Activated T-cell treated with anti-CD3 and anti-CD28 coated beads, Interleukin-2, amount 50 U/mL, for 4 hours (primary cell): Measurements from ENCODE around the gene LIPE. TPM values are rescaled to one million over a fixed set of nuclear protein-coding genes. Genes with fewer than 3 reads are reported as not detected.

Experiments
- ATAC-seq, 2 donors: fragments of 200-7000 bp; cut with Tn5 transposase; one replicate each; pipeline ENCODE4 v1.10.0; 2021
- DNase-seq: peaks from one replicate; pipeline ENCODE4 v3.0.0-alpha.2; 2020
- H3K27me3 Mint-ChIP-seq: one replicate; pipeline ENCODE4 v1.8.0; 2021; ENCODE audit warnings: low read depth, mixed read lengths
- H3K36me3 Mint-ChIP-seq: one replicate; pipeline ENCODE4 v1.8.0; 2022; ENCODE audit warnings: mixed read lengths; ENCODE audit not compliant: insufficient read depth
- H3K4me1 Mint-ChIP-seq: one replicate; pipeline ENCODE4 v1.8.0; 2021; ENCODE audit warnings: low read depth, mixed read lengths
- H3K4me3 Mint-ChIP-seq: one replicate; pipeline ENCODE4 v1.8.0; 2021; ENCODE audit warnings: mild to moderate bottlenecking, moderate library complexity, mixed read lengths
- H3K9me3 Mint-ChIP-seq: one replicate; pipeline ENCODE4 v1.8.0; 2021; ENCODE audit warnings: mixed read lengths
- total RNA-seq, 3 donors: library from RNA; stranded (reverse); gene quantifications; one replicate each; pipeline ENCODE4 v1.2.1, GENCODE V29; 2021

The LIPE gene
- total RNA-seq, 3 donors from 2014 or later = 23.0 to 29.1 (median 28.0) TPM

- DNase-seq (no peak), ATAC-seq (no peak)
- Mint-ChIP-seq H3K4me1 (no peaks in the 10 kb centered on the region), H3K36me3 (peaks cover 10% of the 10 kb centered on the region), H3K4me3 (no peak overlapping the region), H3K9me3 (no peaks in the 10 kb centered on the region), H3K27me3 (no peaks in the 10 kb centered on the region)
Measured at GRCh38 chr19:42411581-42412178, 15.5 kb downstream of the LIPE start.

- Mint-ChIP-seq H3K9me3 (no peaks in the 10 kb centered on the region), H3K27me3 (no peaks in the 10 kb centered on the region)
Measured at GRCh38 chr19:42410371-42410770, 16.8 kb downstream of the LIPE start.

GRCh38 chr19:42409477-42409876 lies 17.7 kb downstream of the LIPE start:
- Mint-ChIP-seq H3K9me3 (no peaks in the 10 kb centered on the region), H3K36me3 (peaks cover 8% of the 10 kb centered on the region), H3K4me1 (no peaks in the 10 kb centered on the region), H3K4me3 (no peak overlapping the region), H3K27me3 (no peaks in the 10 kb centered on the region)
- ATAC-seq (no peak), DNase-seq (no peak)

More at GRCh38 chr19:42410371-42410770, 16.8 kb downstream of the LIPE start:
- Mint-ChIP-seq H3K36me3 (peaks cover 10% of the 10 kb centered on the region), H3K4me3 (no peak overlapping the region), H3K4me1 (no peaks in the 10 kb centered on the region)
- ATAC-seq (no peak), DNase-seq (no peak)

GRCh38 chr19:42407816-42408175 lies 19.4 kb downstream of the LIPE start:
- H3K9me3 Mint-ChIP-seq = no peaks in the 10 kb centered on the region
- H3K4me3 Mint-ChIP-seq = no peak overlapping the region
- H3K27me3 Mint-ChIP-seq = no peaks in the 10 kb centered on the region
- no peak for ATAC-seq
- DNase-seq = no peak
- H3K36me3 Mint-ChIP-seq = peaks cover 10% of the 10 kb centered on the region
- H3K4me1 Mint-ChIP-seq = no peaks in the 10 kb centered on the region

- peaks cover 10% of the 10 kb centered on the region for H3K36me3 Mint-ChIP-seq
- peaks cover 2% of the 10 kb centered on the region for H3K4me1 Mint-ChIP-seq
- ATAC-seq = no peak
- DNase-seq = no peak
- no peaks in the 10 kb centered on the region for H3K27me3 Mint-ChIP-seq
- no peaks in the 10 kb centered on the region for H3K9me3 Mint-ChIP-seq
- H3K4me3 Mint-ChIP-seq = no peak overlapping the region
Measured at GRCh38 chr19:42407085-42407815, 19.9 kb downstream of the LIPE start.

GRCh38 chr19:42406111-42406510 lies 21.1 kb downstream of the LIPE start:
- H3K4me3 Mint-ChIP-seq = no peak overlapping the region
- no peaks in the 10 kb centered on the region for H3K27me3 Mint-ChIP-seq
- no peak for ATAC-seq

GRCh38 chr19:42403586-42403985 lies 23.6 kb downstream of the LIPE start:
- H3K36me3 Mint-ChIP-seq = peaks cover 6% of the 10 kb centered on the region
- H3K4me3 Mint-ChIP-seq = no peak overlapping the region
- ATAC-seq (no peak), DNase-seq (no peak)
- H3K9me3 Mint-ChIP-seq = no peaks in the 10 kb centered on the region
- peaks cover 17% of the 10 kb centered on the region for H3K4me1 Mint-ChIP-seq
- no peaks in the 10 kb centered on the region for H3K27me3 Mint-ChIP-seq

More at GRCh38 chr19:42406111-42406510, 21.1 kb downstream of the LIPE start:
- Mint-ChIP-seq H3K36me3 (peaks cover 9% of the 10 kb centered on the region), H3K9me3 (no peaks in the 10 kb centered on the region), H3K4me1 (peaks cover 7% of the 10 kb centered on the region)
- DNase-seq = no peak

- Mint-ChIP-seq H3K4me3 (peak overlapping the region; percentile 78), H3K36me3 (peaks cover 2% of the 10 kb centered on the region), H3K27me3 (no peaks in the 10 kb centered on the region), H3K9me3 (no peaks in the 10 kb centered on the region), H3K4me1 (peaks cover 23% of the 10 kb centered on the region)
- peak in 1 of 2 donors; percentile 2 for ATAC-seq
- DNase-seq = no peak
Measured at GRCh38 chr19:42402376-42403116, 24.6 kb downstream of the LIPE start.

GRCh38 chr19:42401365-42402303 lies 25.6 kb downstream of the LIPE start:
- Mint-ChIP-seq H3K36me3 (peaks cover 2% of the 10 kb centered on the region), H3K4me1 (peaks cover 31% of the 10 kb centered on the region), H3K9me3 (no peaks in the 10 kb centered on the region), H3K4me3 (peak overlapping the region; percentile 78), H3K27me3 (no peaks in the 10 kb centered on the region)
- DNase-seq (peak; percentile 76), ATAC-seq (peak; percentile 72 to 73)

- H3K27me3 Mint-ChIP-seq = no peaks in the 10 kb centered on the region
- peaks cover 36% of the 10 kb centered on the region for H3K4me1 Mint-ChIP-seq
- H3K36me3 Mint-ChIP-seq = peaks cover 2% of the 10 kb centered on the region
- no peak for ATAC-seq
- no peak overlapping the region for H3K4me3 Mint-ChIP-seq
- no peak for DNase-seq
- no peaks in the 10 kb centered on the region for H3K9me3 Mint-ChIP-seq
Measured at GRCh38 chr19:42400404-42400803, 26.8 kb downstream of the LIPE start.

GRCh38 chr19:42397263-42398166 lies 29.7 kb downstream of the LIPE start:
- Mint-ChIP-seq H3K4me3 (peak overlapping the region; percentile 94), H3K36me3 (no peaks in the 10 kb centered on the region), H3K27me3 (peaks cover 3% of the 10 kb centered on the region), H3K9me3 (no peaks in the 10 kb centered on the region), H3K4me1 (peaks cover 36% of the 10 kb centered on the region)
- ATAC-seq = no peak
- DNase-seq = no peak

GRCh38 chr19:42396381-42397262 lies 30.6 kb downstream of the LIPE start:
- H3K36me3 Mint-ChIP-seq = no peaks in the 10 kb centered on the region
- no peaks in the 10 kb centered on the region for H3K9me3 Mint-ChIP-seq
- peaks cover 7% of the 10 kb centered on the region for H3K27me3 Mint-ChIP-seq
- peak overlapping the region; percentile 94 for H3K4me3 Mint-ChIP-seq
- peak; percentile 85 for DNase-seq
- H3K4me1 Mint-ChIP-seq = peaks cover 31% of the 10 kb centered on the region
- peak; percentile 96 to 98 for ATAC-seq
